GM23248 (cell line): ENCODE results near the gene GPALPP1. TPM values are rescaled to one million over a fixed set of nuclear protein-coding genes. Genes with fewer than 3 reads are reported as not detected.

Experiments
- DNase-seq: peaks from one replicate; pipeline ENCODE4 v3.0.0-alpha.2; 2015
- H2AFZ ChIP-seq: fragments of 200-600 bp; sonication (generic); 2 replicates; pipeline ENCODE4 v1.6.1; 2016; ENCODE audit warnings: antibody characterized with exemption
- H3F3A ChIP-seq: fragments of 200-600 bp; sonication (generic); 2 replicates; pipeline ENCODE4 v1.6.1; 2016; ENCODE audit warnings: mild to moderate bottlenecking, antibody characterized with exemption, mixed run types; ENCODE audit not compliant: insufficient read depth
- H3K27ac ChIP-seq: fragments of 200-600 bp; sonication (generic); 2 replicates; pipeline ENCODE4 v1.5.1; 2016; ENCODE audit warnings: mild to moderate bottlenecking
- H3K27me3 ChIP-seq: fragments of 200-600 bp; sonication (generic); replicated peaks from 2 replicates; pipeline ENCODE4 v1.6.1; 2016; ENCODE audit warnings: mild to moderate bottlenecking; ENCODE audit not compliant: insufficient read depth
- H3K36me3 ChIP-seq: fragments of 200-600 bp; sonication (generic); 2 replicates; pipeline ENCODE4 v1.6.1; 2016; ENCODE audit warnings: low read depth, mild to moderate bottlenecking
- H3K4me1 ChIP-seq: fragments of 200-600 bp; sonication (generic); 2 replicates; pipeline ENCODE4 v1.6.1; 2016; ENCODE audit warnings: mild to moderate bottlenecking; ENCODE audit not compliant: insufficient read depth
- H3K4me2 ChIP-seq: fragments of 200-600 bp; sonication (generic); one replicate; pipeline ENCODE4 v1.6.1; 2016; ENCODE audit warnings: mild to moderate bottlenecking; ENCODE audit not compliant: unreplicated experiment
- H3K4me3 ChIP-seq: fragments of 200-600 bp; sonication (generic); 2 replicates; pipeline ENCODE4 v1.5.1; 2016; ENCODE audit warnings: mild to moderate bottlenecking
- H3K79me2 ChIP-seq: fragments of 200-600 bp; sonication (generic); 2 replicates; pipeline ENCODE4 v1.6.1; 2016; ENCODE audit warnings: mild to moderate bottlenecking; ENCODE audit not compliant: insufficient read depth
- H3K9ac ChIP-seq: fragments of 200-600 bp; sonication (generic); 2 replicates; pipeline ENCODE4 v1.6.1; 2016; ENCODE audit warnings: mild to moderate bottlenecking
- H3K9me2 ChIP-seq: fragments of 200-600 bp; sonication (generic); 2 replicates; pipeline ENCODE4 v1.6.1; 2016; ENCODE audit warnings: mixed run types, mild to moderate bottlenecking, moderate library complexity; ENCODE audit not compliant: insufficient read depth
- H3K9me3 ChIP-seq: fragments of 200-600 bp; sonication (generic); one replicate; pipeline ENCODE4 v1.6.1; 2017; ENCODE audit warnings: low read depth
- H4K20me1 ChIP-seq: fragments of 200-600 bp; sonication (generic); 2 replicates; pipeline ENCODE4 v1.6.0; 2016; ENCODE audit not compliant: insufficient read depth
- EZH2 ChIP-seq: fragments of 200-600 bp; sonication (generic); IDR thresholded peaks from 2 replicates; pipeline ENCODE4 v1.6.1; 2018; ENCODE audit warnings: antibody characterized with exemption, mild to moderate bottlenecking; ENCODE audit not compliant: insufficient read depth, poor library complexity, severe bottlenecking
- EZH2phosphoT487 ChIP-seq: fragments of 200-600 bp; sonication (generic); IDR thresholded peaks from 2 replicates; pipeline ENCODE4 v1.6.1; 2018; ENCODE audit warnings: antibody characterized with exemption, moderate library complexity, mild to moderate bottlenecking, low read depth; ENCODE audit not compliant: insufficient read depth
- WGBS, 2 experiments: methylation state at CpG; one replicate each; pipeline ENCODE4 v1.1.6; 2015 to 2017; ENCODE audit warnings: low lambda C conversion rate in 2 of 2, low coverage in 1 of 2; ENCODE audit errors: missing lambda C conversion rate in 2 of 2; 5-methylcytosine and 5-hydroxymethylcytosine counted together
- in situ Hi-C: fragments of 300-500 bp; cut with MboI; formaldehyde crosslinking; loops from 2 replicates; pipeline ENCODE4 v1.15.0; 2020
- polyA plus RNA-seq: library from polyadenylated mRNA; unstranded; fragments of >200 nt; fragmentation: Nextera tagmentation; extraction: Ambion mirVana; gene quantifications from 2 replicates; pipeline ENCODE4 v1.2.1, GENCODE V29; 2016
- total RNA-seq: library from RNA; depleted of rRNA; stranded (reverse); fragments of >200 nt; shearing (Covaris generic); gene quantifications from 2 replicates; pipeline ENCODE4 v1.2.3, GENCODE V29; 2014

The GPALPP1 gene
- total and polyA plus RNA-seq, 2 experiments from 2014 or later = 21.2 to 22.8 TPM

GRCh38 chr13:45048890-45049407 lies 59.6 kb downstream of the GPALPP1 start:
- Histone ChIP-seq H3K27me3 (no peaks in the 10 kb centered on the region), H3K9me3 (no peaks in the 10 kb centered on the region), H3F3A (peaks cover 7% of the 10 kb centered on the region), H3K4me1 (peaks cover 8% of the 10 kb centered on the region; the same call in 1 of the 2 replicates), H3K4me3 (no peak overlapping the region), H3K79me2 (no peaks in the 10 kb centered on the region), H3K36me3 (no peaks in the 10 kb centered on the region), H3K9me2 (no peaks in the 10 kb centered on the region), H3K27ac (no peak overlapping the region), H3K4me2 (no peak overlapping the region), H2AFZ (no peak overlapping the region), H3K9ac (no peak overlapping the region), H4K20me1 (no peaks in the 10 kb centered on the region)
- DNase-seq = no peak
- WGBS, 2 experiments = 83 to 85% methylated on average over 6 of the region's 6 CpGs
- no peak for TF ChIP-seq EZH2
- TF ChIP-seq EZH2phosphoT487 = no peak
- in situ Hi-C loops = loop anchor here (10.0 kb wide), 1 partner anchor 256 kb away; no protein-coding TSS in a partner anchor

- H3K27ac ChIP-seq = no peak overlapping the region
- no peak for DNase-seq
- H3K9me2 ChIP-seq = no peaks in the 10 kb centered on the region
- no peaks in the 10 kb centered on the region for H4K20me1 ChIP-seq
- no peak overlapping the region for H3K9ac ChIP-seq
- H3K36me3 ChIP-seq = no peaks in the 10 kb centered on the region
- TF ChIP-seq EZH2phosphoT487 (no peak), EZH2 (no peak)
- peaks cover 9% of the 10 kb centered on the region for H3K4me1 ChIP-seq
- in situ Hi-C loops = loop anchor here (10.0 kb wide), 1 partner anchor 255 kb away; no protein-coding TSS in a partner anchor
- no peaks in the 10 kb centered on the region for H3K9me3 ChIP-seq
- no peak overlapping the region for H3K4me3 ChIP-seq
- H3F3A ChIP-seq = peaks cover 12% of the 10 kb centered on the region
- 97 to 100% methylated on average over 3 of the region's 3 CpGs for whole genome bisulfite sequencing, 2 experiments
- no peaks in the 10 kb centered on the region for H3K27me3 ChIP-seq
- H3K4me2 ChIP-seq = no peak overlapping the region
- H3K79me2 ChIP-seq = no peaks in the 10 kb centered on the region
- H2AFZ ChIP-seq = no peak overlapping the region
Observed at GRCh38 chr13:45049478-45049877, 60.1 kb downstream of the GPALPP1 start.

GRCh38 chr13:45051315-45051714 lies 62.0 kb downstream of the GPALPP1 start:
- Histone ChIP-seq H3K36me3 (no peaks in the 10 kb centered on the region), H3K9me2 (no peaks in the 10 kb centered on the region), H3K4me3 (no peak overlapping the region), H3F3A (peaks cover 25% of the 10 kb centered on the region), H3K4me1 (peaks cover 25% of the 10 kb centered on the region), H2AFZ (no peak overlapping the region), H3K4me2 (no peak overlapping the region), H4K20me1 (no peaks in the 10 kb centered on the region), H3K9me3 (no peaks in the 10 kb centered on the region), H3K27ac (no peak overlapping the region), H3K9ac (no peak overlapping the region), H3K27me3 (no peaks in the 10 kb centered on the region), H3K79me2 (no peaks in the 10 kb centered on the region)
- WGBS, 2 experiments = 64 to 71% methylated on average over 5 of the region's 5 CpGs
- no peak for DNase-seq
- in situ Hi-C loops = no loop called here
- TF ChIP-seq EZH2 (no peak), EZH2phosphoT487 (no peak)

DNA sequence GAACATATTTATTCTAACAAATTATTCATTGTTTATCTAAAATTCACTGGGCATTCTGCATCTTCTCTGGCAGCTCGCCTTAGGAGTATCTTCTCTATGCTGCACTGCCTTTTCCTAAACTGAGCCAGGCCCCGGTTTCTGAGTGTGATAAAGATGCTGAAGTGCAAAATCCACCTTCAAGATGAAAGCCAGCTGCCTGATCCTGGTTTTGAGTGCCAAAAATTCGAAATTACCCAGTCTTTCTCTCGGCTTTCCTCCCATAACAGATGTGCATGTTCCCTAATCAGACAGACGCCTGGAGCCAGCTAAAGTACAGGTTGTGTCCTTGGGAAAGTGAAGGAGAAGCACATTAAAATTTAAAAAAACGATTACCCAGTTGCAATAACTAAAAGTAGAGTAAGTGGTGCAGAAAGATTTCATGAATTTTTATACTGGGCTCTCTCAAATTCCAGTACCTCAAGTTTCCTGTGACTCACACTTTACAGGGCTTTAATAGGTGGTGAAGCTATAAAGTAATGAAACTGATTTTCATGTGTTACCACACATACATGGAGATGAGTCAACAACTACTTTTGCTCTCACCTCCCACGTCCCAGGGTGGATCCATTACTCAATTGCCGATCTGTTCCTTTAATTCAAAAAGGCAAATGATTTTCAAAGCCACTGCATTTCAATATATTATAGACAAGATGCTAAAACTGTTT lies 66.0 kb downstream of the GPALPP1 start:
- Histone ChIP-seq H2AFZ (peak overlapping the region; percentile 55), H3F3A (peaks cover 34% of the 10 kb centered on the region), H3K79me2 (no peaks in the 10 kb centered on the region), H3K27ac (peak overlapping the region; percentile 79), H3K27me3 (no peaks in the 10 kb centered on the region), H3K36me3 (no peaks in the 10 kb centered on the region), H3K9ac (peak overlapping the region; percentile 54), H3K4me1 (peaks cover 23% of the 10 kb centered on the region), H3K9me2 (no peaks in the 10 kb centered on the region), H3K4me2 (peak overlapping the region; percentile 87), H4K20me1 (no peaks in the 10 kb centered on the region), H3K4me3 (peak overlapping the region; percentile 55), H3K9me3 (no peaks in the 10 kb centered on the region)
- in situ Hi-C loops = no loop called here
- 18 to 22% methylated on average over 8 of the region's 8 CpGs for WGBS, 2 experiments
- TF ChIP-seq EZH2phosphoT487 (0 out of 2 replicates have a peak, but pooled peaks have one; percentile 76), EZH2 (no peak)
- peak; percentile 97 for DNase-seq
